HG03432 (cell line): ENCODE data around the gene ANKRD31.
"Not testable (repeated sequence)": the region's sequence is repeated elsewhere in the genome, so short reads cannot be mapped to it uniquely, and the experiment has no call there.

Experiments
- ATAC-seq: cut with Tn5 transposase; IDR thresholded peaks from one replicate; pipeline ENCODE4 v1.9.1; 2021; ENCODE audit warnings: mild to moderate bottlenecking, moderate library complexity; ENCODE audit not compliant: unreplicated experiment

Gene ANKRD31

GRCh38 chr5:75235711-75236110 is 967 bp downstream of the ANKRD31 start:
- no peak for ATAC-seq

GRCh38 chr5:75234251-75234650 is 2.4 kb downstream of the ANKRD31 start:
- no peak for ATAC-seq

DNA sequence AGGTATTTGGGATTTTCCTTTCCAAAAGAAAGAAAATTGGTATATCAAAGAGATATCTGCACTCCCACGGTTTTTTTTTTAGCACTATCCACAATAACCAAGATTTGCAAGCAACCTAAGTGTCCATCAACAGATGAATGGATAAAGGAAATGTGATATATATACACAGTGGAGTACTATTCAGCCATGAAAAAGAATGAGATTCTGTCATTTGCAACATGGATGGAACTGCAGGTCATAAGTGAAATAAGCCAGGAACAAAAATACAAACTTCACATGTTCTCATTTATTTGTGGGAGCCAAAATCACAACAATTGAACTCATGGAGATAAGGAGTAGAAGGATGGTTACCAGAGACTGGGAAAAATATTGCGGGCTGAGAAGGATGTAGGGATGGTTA is 9.8 kb downstream of the ANKRD31 start:
- no peak for ATAC-seq

DNA sequence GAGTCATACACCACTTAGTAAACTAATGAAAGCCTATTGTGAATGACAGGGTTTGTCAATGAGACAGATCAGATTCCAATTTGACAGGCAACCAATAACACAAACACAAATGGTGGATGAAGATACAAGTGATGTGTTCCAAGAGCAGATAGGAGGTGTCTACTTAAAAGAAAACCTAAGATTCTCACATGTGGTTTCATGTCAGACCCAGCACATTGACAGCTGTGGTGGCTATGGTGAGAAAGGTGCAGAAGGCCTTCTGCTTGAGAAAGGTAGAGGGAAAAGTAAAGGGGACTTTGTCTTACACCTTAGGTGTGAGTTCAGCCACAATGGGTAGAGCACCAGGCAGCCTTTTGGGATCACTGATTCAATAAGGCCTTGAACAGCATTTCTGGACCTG is 11.2 kb downstream of the ANKRD31 start:
- ATAC-seq, result no peak

DNA sequence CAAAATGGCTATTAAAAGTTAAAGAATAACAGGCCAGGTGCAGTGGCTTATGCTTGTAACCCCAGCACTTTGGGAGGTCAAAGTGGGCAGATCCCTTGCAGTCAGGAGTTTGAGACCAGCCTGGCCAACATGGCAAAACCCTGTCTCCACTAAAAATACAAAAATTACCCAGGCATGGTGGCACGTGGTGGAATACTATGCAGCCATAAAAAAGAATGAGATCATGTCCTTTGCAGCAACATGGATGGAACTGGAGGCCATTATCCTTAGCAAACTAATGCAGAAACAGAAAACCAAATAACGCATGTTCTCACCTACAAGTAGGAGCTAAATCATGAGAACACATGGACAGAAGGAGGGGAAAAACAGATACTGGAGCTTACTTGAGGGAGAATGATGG is 15.9 kb downstream of the ANKRD31 start:
- not testable (repeated sequence) for ATAC-seq

DNA sequence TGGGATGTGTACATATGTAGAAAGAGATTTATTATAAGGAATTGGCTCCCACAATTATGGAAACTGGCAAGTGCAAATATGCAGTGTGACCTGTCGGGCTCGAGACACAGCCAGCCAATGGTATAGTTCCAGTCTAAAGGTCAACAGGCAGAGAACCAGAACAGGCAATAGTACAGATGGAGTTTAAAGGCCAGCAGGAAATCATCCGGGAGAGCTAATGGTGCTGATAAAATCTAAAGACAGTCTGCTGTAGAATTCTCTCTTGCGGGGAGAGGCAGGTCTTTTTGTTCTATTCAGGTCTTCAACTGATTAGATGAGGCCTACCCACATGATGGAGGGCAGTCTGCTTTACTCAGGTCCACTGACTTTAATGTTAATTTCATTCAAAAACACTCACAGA is 21.8 kb downstream of the ANKRD31 start:
- ATAC-seq, result no peak

GRCh38 chr5:75214409-75214808 is 22.3 kb downstream of the ANKRD31 start:
- ATAC-seq, result no peak

GRCh38 chr5:75203604-75204003 is 33.1 kb downstream of the ANKRD31 start:
- ATAC-seq, result no peak

DNA sequence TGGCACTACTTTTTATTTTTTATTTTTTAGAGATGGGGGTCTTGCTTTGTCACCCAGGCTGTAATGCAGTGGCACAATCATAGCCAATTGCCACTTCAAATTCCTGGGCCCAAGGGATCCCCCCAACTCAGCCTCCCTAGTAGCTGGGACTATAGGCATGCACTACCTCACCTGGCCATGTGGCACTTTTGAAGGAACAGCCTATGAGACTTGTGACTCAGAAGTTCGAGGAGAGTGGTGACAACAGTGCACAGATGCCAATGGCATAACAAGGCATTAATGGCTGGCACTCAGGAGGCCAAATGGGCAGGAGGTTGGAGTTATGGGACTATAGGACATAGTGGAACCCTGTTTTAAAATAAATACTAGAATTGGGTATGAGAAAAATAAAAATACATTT is 33.7 kb downstream of the ANKRD31 start:
- ATAC-seq, result no peak

DNA sequence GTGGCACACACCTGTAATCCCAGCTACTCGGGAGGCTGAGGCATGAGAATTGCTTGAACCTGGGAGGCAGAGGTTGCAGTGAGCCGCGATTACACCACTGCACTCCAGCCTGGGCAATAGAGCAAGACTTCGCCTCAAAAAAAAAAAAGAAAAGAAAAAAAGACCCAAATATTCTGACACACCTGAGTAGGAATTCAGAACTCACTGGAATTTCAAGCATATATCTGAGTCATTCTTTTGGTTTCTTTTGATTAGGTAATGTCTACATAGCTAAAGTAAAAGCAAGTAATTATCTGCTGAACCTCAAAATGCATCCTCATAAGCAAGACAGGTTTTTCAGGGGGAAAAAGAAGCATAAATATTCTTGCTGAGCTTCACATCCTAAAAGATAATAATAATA is 35.9 kb downstream of the ANKRD31 start:
- ATAC-seq, result no peak

- ATAC-seq, result no peak
Observed at GRCh38 chr5:75199946-75200345, 36.7 kb downstream of the ANKRD31 start.

- ATAC-seq, result no peak
Observed at GRCh38 chr5:75199071-75199470, 37.6 kb downstream of the ANKRD31 start.

- no peak for ATAC-seq
Observed at GRCh38 chr5:75197745-75198144, 38.9 kb downstream of the ANKRD31 start.

DNA sequence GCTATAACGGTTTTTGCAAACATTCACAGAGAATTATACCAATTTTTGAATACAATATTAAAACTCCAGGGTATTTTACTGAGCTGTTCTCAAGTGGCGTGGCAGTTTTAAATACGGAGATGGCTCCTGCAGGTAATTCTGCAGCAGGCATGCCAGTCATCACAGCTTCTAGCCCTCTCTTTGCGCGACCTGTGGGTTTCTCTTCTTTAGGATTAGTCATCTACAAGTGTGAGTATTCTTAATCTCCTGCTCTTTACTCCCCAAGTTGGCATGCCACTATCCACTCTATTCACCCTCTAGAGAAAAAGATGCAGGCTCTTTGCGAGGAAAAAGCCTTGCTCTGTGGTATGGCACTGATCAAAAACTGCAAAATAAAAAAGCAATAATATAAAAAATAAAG is 43.9 kb downstream of the ANKRD31 start:
- no peak for ATAC-seq

- no peak for ATAC-seq
Observed at GRCh38 chr5:75192264-75192663, 44.4 kb downstream of the ANKRD31 start.

- no peak for ATAC-seq
Observed at GRCh38 chr5:75190227-75190626, 46.5 kb downstream of the ANKRD31 start.

DNA sequence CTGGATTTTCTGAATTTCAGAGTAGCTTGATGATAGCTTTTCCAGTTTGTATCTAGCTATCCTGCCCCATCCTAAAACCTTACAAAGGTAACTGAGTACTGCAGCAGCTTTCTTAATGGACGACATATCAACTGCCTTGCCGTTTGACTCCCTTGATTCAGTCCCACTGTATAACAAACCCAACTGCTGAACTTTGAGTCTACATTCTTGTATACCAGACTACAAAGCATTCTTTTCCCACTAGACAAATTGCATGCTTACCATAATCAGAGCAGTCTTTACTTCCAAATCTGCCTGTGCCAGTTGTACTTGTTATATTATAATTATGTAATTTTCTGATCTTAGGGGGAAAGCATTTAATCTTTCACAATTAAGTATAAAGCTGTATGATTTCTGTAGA is 47.3 kb downstream of the ANKRD31 start:
- no peak for ATAC-seq

GRCh38 chr5:75185763-75186162 is 50.9 kb downstream of the ANKRD31 start:
- ATAC-seq, result no peak

- not testable (repeated sequence) for ATAC-seq
Observed at GRCh38 chr5:75176009-75176408, 60.7 kb downstream of the ANKRD31 start.

DNA sequence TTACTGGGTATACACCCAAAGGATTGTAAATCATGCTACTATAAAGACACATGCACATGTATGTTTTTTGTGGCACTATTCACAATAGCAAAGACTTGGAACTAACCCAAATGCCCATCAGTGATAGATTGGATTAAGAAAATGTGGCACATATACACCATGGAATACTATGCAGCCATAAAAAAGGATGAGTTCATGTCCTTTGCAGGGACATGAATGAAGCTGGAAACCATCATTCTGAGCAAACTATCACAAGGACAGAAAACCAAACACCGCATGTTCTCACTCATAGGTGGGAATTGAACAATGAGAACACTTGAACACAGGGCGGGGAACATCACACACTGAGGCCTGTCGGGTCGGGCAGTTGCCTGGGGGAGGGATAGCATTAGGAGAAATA is 61.8 kb downstream of the ANKRD31 start:
- ATAC-seq, result not testable (repeated sequence)

DNA sequence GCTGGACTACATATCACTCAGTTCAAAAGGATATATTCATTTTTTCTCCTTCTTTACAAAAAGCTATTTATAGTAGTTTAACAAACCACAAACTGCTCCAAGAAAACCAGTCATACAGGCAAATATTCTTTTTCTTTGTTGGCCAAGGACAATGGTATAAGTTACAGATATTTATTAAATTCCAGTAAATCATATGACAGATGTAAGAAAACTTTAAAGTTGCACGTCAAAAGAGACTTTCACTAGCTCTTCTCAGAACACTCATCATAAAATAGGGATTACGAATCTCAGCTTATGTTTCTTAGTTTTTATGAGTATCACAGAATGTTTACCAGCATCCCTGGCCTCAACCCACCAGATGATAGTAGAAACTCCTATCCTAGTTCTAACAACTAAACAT is 67.2 kb downstream of the ANKRD31 start:
- ATAC-seq, result no peak

DNA sequence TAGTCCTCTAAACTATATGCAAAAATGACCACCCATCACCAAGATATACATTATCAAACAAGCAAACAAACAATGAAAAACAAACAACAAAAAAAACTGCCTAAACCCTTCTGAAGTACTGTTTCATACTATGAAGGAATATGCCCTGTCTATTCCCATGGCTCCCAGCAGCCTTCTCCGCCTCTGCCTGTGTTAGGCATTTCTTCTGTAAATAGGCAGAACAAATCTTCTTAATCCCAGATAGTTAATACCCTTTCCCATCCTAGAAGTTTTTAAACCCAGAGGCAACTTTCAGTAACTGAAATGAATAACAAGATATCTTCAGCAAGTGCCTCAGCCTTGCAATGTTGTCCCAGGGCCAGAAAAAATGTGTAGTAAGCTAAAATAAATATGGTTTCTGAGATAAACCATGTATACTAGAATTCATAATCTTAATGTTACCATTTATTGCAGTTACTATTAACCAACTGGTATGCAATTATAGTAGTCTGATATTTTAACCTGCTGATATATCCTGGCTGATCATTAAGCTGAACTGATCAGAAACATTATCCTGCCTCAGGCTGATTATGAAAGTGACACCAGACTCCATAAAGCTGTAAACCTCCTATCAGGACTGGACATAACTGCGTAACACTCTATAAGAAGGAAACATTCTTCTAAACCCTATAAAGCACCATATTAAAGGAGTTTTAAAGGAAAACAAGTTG is 68.5 kb downstream of the ANKRD31 start:
- no peak for ATAC-seq

DNA sequence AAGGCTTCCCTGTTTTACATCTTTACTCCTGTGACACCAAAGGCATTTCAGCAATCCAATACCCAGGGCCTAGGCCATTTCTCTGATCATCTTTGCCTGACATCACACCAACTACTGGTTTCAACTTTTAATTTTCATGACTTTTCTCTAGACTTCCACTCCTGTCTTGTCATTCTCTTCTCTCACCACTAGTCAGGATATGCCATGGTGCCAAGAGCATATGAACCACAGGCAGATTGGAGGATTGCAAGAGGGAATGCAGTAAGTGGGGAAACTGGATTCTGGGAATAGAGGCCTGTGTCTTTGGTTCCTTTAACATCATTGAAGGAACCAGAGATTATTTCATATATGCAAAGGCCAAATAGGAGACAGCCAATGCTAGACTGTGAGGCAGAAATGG is 69.3 kb downstream of the ANKRD31 start:
- ATAC-seq, result no peak
